ENCODE data around the gene ARL8A.
"Not testable (repeated sequence)": the region's sequence is repeated elsewhere in the genome, so short reads cannot be mapped to it uniquely, and the experiment has no call there.

DNA sequence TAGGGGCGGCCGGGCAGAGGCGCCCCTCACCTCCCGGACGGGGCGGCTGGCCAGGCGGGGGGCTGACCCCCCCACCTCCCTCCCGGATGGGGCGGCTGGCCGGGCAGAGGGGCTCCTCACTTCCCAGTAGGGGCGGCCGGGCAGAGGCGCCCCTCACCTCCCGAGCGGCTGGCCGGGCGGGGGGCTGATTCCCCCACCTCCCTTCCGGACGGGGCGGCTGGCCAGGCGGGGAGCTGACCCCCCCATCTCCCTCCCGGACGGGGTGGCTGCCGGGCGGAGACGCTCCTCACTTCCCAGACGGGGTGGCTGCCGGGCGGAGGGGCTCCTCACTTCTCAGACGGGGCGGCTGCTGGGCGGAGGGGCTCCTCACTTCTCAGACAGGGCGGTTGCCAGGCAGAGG lies 46.9 kb upstream of the ARL8A start:
- TF ChIP-seq, protein P1, sequence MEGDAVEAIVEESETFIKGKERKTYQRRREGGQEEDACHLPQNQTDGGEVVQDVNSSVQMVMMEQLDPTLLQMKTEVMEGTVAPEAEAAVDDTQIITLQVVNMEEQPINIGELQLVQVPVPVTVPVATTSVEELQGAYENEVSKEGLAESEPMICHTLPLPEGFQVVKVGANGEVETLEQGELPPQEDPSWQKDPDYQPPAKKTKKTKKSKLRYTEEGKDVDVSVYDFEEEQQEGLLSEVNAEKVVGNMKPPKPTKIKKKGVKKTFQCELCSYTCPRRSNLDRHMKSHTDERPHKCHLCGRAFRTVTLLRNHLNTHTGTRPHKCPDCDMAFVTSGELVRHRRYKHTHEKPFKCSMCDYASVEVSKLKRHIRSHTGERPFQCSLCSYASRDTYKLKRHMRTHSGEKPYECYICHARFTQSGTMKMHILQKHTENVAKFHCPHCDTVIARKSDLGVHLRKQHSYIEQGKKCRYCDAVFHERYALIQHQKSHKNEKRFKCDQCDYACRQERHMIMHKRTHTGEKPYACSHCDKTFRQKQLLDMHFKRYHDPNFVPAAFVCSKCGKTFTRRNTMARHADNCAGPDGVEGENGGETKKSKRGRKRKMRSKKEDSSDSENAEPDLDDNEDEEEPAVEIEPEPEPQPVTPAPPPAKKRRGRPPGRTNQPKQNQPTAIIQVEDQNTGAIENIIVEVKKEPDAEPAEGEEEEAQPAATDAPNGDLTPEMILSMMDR (IDR thresholded peaks at IDR 0.05), result not testable (repeated sequence)
- TF ChIP-seq POLR2A (IDR thresholded peaks at IDR 0.05), result not testable (repeated sequence)

All from esophagus squamous epithelium (tissue), 4 donors.